GM12864 (cell line): ENCODE results near the gene CORO7.

ENCODE experiments used
- DNase-seq: peaks from one replicate; pipeline ENCODE4 v3.0.0-alpha.2; 2011; ENCODE audit warnings: low read depth
- H3K4me3 ChIP-seq: 2 replicates; pipeline ENCODE4 v1.5.1; 2011; ENCODE audit warnings: mild to moderate bottlenecking, low read depth, low read length, control low read depth
- TF ChIP-seq, protein P1 (sequence below): IDR thresholded peaks from 2 replicates; pipeline ENCODE4 v1.5.1; 2011; ENCODE audit warnings: low read depth, mild to moderate bottlenecking, moderate library complexity, low read length, control low read depth, inconsistent platforms; ENCODE audit errors: missing control alignments

CORO7 gene

GRCh38 chr16:4416200-4417032 lies at the start of gene CORO7:
Gene CORO7, minus strand, starts transcription at chr16:4416596. Its CDS starts 78 bp downstream, at chr16:4416518.
- DNase-seq, result peak; percentile 72
- TF ChIP-seq, protein P1, sequence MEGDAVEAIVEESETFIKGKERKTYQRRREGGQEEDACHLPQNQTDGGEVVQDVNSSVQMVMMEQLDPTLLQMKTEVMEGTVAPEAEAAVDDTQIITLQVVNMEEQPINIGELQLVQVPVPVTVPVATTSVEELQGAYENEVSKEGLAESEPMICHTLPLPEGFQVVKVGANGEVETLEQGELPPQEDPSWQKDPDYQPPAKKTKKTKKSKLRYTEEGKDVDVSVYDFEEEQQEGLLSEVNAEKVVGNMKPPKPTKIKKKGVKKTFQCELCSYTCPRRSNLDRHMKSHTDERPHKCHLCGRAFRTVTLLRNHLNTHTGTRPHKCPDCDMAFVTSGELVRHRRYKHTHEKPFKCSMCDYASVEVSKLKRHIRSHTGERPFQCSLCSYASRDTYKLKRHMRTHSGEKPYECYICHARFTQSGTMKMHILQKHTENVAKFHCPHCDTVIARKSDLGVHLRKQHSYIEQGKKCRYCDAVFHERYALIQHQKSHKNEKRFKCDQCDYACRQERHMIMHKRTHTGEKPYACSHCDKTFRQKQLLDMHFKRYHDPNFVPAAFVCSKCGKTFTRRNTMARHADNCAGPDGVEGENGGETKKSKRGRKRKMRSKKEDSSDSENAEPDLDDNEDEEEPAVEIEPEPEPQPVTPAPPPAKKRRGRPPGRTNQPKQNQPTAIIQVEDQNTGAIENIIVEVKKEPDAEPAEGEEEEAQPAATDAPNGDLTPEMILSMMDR, result no peak
- peak within 1 kb of the TSS; percentile 97 for H3K4me3 ChIP-seq

DNA sequence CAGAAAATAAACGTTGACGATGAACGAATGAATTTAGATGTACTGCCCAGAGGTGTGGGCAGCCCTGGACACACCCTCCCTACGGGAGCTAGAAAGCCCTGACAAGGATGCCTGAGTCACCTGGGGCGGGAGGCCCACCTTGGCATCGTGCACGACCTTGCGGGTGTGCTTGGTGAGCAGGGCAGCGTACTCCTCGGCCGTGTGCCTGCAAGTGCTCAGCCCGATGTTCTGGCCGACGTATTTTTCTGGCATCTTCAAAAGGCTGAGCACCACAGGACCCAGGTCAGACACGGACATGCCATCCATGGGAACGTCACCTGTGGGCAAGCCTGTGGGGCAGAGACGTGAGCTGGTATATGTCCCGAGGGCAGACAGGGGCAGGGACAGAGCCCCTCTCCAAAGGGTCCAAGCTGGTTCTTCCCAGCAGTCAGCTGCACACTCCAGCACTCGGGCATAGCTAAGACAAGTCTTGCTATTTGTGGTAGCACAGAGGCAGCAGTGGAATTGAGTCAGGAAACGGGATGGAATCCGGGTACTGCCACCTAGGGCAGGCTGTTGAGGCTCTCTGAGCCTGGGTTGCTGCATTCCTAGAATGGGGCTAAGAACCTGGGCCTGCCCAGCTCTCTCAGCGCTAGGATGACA lies 47.2 kb upstream of the CORO7 start:
- TF ChIP-seq, protein P1, result no peak
- no peak overlapping the region for H3K4me3 ChIP-seq
- DNase-seq, result no peak

DNA sequence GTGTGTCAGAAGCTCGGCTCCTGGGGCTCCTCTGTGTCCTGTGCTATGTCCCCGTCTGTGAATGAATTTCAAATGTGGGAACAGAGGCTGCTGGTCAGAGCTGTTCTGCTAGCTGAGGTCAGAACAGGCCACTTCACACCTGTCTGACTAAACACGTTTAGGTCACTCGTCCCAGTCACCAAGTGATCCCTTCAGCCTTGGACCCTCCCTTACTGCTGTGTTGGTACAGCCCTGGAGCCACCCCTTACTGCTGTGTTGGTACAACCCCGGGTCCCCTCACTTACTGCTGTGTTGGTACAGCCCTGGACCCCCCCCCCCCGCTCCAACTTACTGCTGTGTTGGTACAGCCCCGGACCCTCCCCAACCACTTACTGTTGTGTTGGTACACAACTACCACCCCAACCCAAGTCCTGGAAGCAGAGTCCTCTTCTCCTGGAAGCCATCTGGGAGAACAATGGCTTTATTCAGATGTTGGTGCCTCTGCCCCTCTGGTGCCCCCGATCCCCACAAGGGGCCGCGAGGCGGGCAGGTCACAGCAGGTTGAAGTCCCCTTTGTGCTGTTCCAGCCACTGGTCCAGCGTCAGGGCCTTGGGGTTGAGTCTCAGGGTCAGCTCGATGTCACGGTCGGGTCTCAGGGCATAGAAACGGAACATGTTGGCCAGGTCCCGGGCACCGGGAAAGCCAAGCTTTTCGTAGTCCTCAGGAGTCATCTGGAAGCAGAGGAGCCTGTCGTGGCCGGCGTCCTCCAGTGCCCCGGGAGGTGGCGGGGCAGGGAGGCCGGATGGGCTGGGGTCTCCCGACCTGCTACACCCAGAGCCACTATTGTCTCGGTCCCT lies 45.1 kb upstream of the CORO7 start:
- TF ChIP-seq, protein P1, result no peak
- DNase-seq, result no peak
- H3K4me3 ChIP-seq, result no peak overlapping the region

GRCh38 chr16:4460936-4461249 lies 44.5 kb upstream of the CORO7 start:
- no peak for DNase-seq
- TF ChIP-seq, protein P1, result no peak
- no peak overlapping the region for H3K4me3 ChIP-seq

- no peak overlapping the region for H3K4me3 ChIP-seq
- TF ChIP-seq, protein P1, result no peak
- no peak for DNase-seq
These were observed 39.6 kb upstream of the CORO7 start for GRCh38 chr16:4455951-4456350.

DNA sequence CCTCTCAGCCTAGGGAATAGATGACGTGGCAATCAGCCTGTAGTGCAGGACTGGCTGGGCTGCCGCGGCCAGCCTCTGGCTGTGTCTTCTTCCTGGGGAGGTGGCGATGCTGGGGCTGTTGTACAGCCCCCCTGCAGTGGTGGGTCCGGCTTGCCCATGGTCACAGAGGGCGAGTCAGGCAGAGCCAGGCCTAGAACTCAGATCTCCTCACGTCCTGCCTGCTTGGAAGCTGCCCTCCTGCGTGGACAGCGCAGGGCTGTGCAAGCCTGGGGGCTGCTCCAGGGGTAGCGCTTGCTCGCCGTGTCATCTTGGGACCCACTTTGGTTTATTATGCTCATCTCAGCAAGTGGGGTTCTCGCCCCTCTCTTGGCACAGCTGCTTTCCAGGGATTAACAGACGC lies 38.7 kb upstream of the CORO7 start:
- DNase-seq, result no peak
- no peak overlapping the region for H3K4me3 ChIP-seq
- TF ChIP-seq, protein P1, result no peak
